SK-N-SH (cell line): Measurements from ENCODE around the gene PRKAA2.

ENCODE experiments used
- CHD2 ChIP-seq: fragments of 150-350 bp; IDR thresholded peaks from 2 replicates; pipeline ENCODE4 v1.6.1; 2018; ENCODE audit warnings: low read length; ENCODE audit not compliant: partially characterized antibody
- CTCF ChIP-seq: fragments of 200-600 bp; sonication (generic); IDR thresholded peaks from 2 replicates; pipeline ENCODE4 v1.6.1; 2017; ENCODE audit warnings: antibody characterized with exemption, mild to moderate bottlenecking, moderate library complexity
- YY1 ChIP-seq: IDR thresholded peaks from 2 replicates; pipeline ENCODE4 v1.4.0; 2012; ENCODE audit warnings: low read depth, mild to moderate bottlenecking

GRCh38 chr1:56665384-56665783 lies 20.3 kb downstream of the PRKAA2 start:
- TF ChIP-seq CTCF = no peak
- no peak for TF ChIP-seq CHD2
- no peak for TF ChIP-seq YY1
